Uterus (tissue), 4 donors: ENCODE results near the gene PSMD12. TPM values are rescaled to one million over a fixed set of nuclear protein-coding genes. Genes with fewer than 3 reads are reported as not detected.

Experiments used
- DNase-seq, 2 donors: peaks; one replicate each; pipeline ENCODE4 v3.0.0-alpha.2; 2019 to 2020
- H3K27ac ChIP-seq, 2 donors: fragments of 200-600 bp; sonication (generic); 1 replicate in 1 of 2; 2 replicates in 1 of 2; pipeline ENCODE4 v1.5.1; 2016 to 2018
- H3K27me3 ChIP-seq, 2 donors: fragments of 200-600 bp; sonication (generic); one replicate each; pipeline ENCODE4 v1.5.1; 2018 to 2019; ENCODE audit warnings: control low read depth in 1 of 2
- H3K36me3 ChIP-seq, 2 donors: fragments of 200-600 bp; sonication (generic); one replicate each; pipeline ENCODE4 v1.5.1; 2019; ENCODE audit warnings: control low read depth in 1 of 2
- H3K4me1 ChIP-seq, 2 donors: fragments of 200-600 bp; sonication (generic); one replicate each; pipeline ENCODE4 v1.5.1; 2018 to 2019; ENCODE audit warnings: control low read depth in 1 of 2
- H3K4me3 ChIP-seq, 2 donors: fragments of 200-600 bp; sonication (generic); 1 replicate in 1 of 2; 2 replicates in 1 of 2; pipeline ENCODE4 v1.5.1; 2018 to 2019; ENCODE audit warnings: mild to moderate bottlenecking in 1 of 2
- H3K9me3 ChIP-seq, 2 donors: fragments of 200-600 bp; sonication (generic); one replicate each; pipeline ENCODE4 v1.5.1; 2019; ENCODE audit warnings: control low read depth in 1 of 2
- CTCF ChIP-seq, 4 experiments: fragments of 200-600 bp in 2 of 4; fragments of 450-650 bp in 2 of 4; sonication (generic) in 2 of 4; IDR thresholded peaks; one replicate each; pipeline ENCODE4 v1.5.1; 2016 to 2019; ENCODE audit warnings: antibody characterized with exemption in 4 of 4, mild to moderate bottlenecking in 2 of 4, moderate library complexity in 1 of 4
- POLR2A ChIP-seq, 2 donors: fragments of 450-650 bp; IDR thresholded peaks; one replicate each; pipeline ENCODE4 v1.6.1; 2016; ENCODE audit warnings: antibody characterized with exemption in 2 of 2, mild to moderate bottlenecking in 1 of 2, moderate library complexity in 1 of 2
- intact Hi-C: fragments of 100-400 bp; cut with DNase I; formaldehyde crosslinking; loops from one replicate; pipeline ENCODE4 v1.15.1; 2023; ENCODE audit warnings: low total_unique reads
- total RNA-seq, 4 donors: library from RNA; depleted of rRNA in 3 of 4; stranded (reverse); fragments of >200 nt in 3 of 4; gene quantifications; one replicate each; pipeline versions ENCODE4 v1.1.0 to v1.2.4, GENCODE V29; 2014 to 2023
- donor health status: DM: yes; HTN: yes; CAD: no.

PSMD12 gene
- total RNA-seq, 4 donors from 2014 or later, result 10.5 to 55.6 (median 24.9) TPM

DNA sequence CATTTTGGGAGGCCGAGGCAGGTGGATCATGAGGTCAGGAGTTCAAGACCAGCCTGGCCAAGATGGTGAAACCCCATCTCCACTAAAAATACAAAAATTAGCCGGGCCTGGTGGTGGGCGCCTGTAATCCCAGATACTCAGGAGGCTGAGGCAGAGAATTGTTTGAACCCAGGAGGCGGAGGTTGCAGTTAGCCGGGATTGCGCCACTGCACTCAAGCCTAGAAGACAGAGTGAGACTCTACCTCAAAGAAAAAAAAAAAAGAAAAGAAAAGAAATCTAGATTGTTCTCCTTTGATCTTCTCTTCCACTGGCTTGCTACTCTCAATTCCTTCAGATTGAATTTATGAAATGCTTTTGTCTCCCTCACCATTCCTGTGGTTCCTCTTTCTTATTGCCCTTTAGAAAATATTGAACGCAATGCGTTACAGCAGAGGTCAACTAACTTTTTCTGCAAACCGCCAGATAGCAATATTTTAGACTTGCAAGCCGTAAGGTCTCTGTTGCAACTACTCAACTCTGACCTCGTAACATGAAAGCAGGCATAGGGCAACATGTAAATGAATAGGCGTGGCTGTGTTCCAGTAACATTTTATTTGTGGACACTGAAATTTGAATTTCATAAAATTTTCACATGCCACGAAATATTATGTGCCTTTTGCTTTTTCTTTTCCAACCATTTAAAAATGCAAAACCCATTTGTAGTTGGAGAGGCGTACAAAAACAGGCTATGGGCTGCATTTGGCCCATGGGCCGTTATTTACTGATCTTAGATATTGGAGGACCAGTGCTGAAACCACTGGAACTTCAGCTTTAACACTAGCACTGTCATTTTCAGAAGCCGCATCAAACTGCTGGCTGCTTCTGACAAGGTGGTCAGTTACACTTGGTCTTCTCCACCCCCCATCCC is 35.5 kb upstream of the PSMD12 start:
- Histone ChIP-seq H3K27ac (no peak overlapping the region), H3K36me3 (no peaks in the 10 kb centered on the region), H3K9me3 (no peaks in the 10 kb centered on the region), H3K4me3 (no peak overlapping the region), H3K4me1 (no peaks in the 10 kb centered on the region), H3K27me3 (no peaks in the 10 kb centered on the region)
- DNase-seq, result no peak
- intact Hi-C loops, result no loop called here
- TF ChIP-seq CTCF (IDR thresholded peaks at IDR 0.05) (no peak), POLR2A (IDR thresholded peaks at IDR 0.05) (no peak)

- no peak overlapping the region for H3K27ac ChIP-seq
- no peak for DNase-seq
Measured at GRCh38 chr17:67401106-67401505, 34.7 kb upstream of the PSMD12 start.

DNA sequence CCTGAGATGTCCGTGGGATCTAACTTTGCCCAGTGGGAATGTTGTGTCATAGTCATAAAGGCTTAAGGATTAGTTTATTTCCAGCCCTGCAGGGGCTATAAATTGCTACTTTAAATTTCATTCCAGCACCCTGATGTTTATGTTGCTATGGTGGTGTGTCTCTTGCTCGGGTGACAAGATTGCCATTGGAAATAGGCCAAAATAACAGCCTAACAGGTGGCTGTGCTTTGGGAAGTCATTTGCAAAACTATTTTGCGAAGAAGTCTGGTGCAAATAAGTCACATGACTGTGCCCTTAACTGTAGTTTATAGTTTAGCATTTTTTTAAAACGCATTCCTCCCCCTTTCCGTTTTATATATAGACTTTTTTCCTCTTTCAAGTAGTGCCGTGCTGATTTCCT is 33.8 kb upstream of the PSMD12 start:
- H3K36me3 ChIP-seq, result no peaks in the 10 kb centered on the region
- TF ChIP-seq CTCF (IDR thresholded peaks at IDR 0.05), result no peak
- no peak for TF ChIP-seq POLR2A (IDR thresholded peaks at IDR 0.05)
- no peak overlapping the region for H3K4me3 ChIP-seq
- DNase-seq, result no peak
- H3K9me3 ChIP-seq, result no peaks in the 10 kb centered on the region
- intact Hi-C loops, result no loop called here
- H3K27ac ChIP-seq, result no peak overlapping the region
- no peaks in the 10 kb centered on the region for H3K27me3 ChIP-seq
- H3K4me1 ChIP-seq, result no peaks in the 10 kb centered on the region

More at GRCh38 chr17:67401106-67401505, 34.7 kb upstream of the PSMD12 start:
- no peaks in the 10 kb centered on the region for H3K9me3 ChIP-seq
- no peaks in the 10 kb centered on the region for H3K27me3 ChIP-seq
- no peak overlapping the region for H3K4me3 ChIP-seq
- intact Hi-C loops, result no loop called here
- no peaks in the 10 kb centered on the region for H3K36me3 ChIP-seq
- no peaks in the 10 kb centered on the region for H3K4me1 ChIP-seq
- TF ChIP-seq CTCF (IDR thresholded peaks at IDR 0.05) (no peak), POLR2A (IDR thresholded peaks at IDR 0.05) (no peak)

- Histone ChIP-seq H3K27me3 (no peaks in the 10 kb centered on the region), H3K27ac (no peak overlapping the region), H3K36me3 (no peaks in the 10 kb centered on the region), H3K4me1 (no peaks in the 10 kb centered on the region), H3K4me3 (no peak overlapping the region), H3K9me3 (no peaks in the 10 kb centered on the region)
- no peak for TF ChIP-seq POLR2A (IDR thresholded peaks at IDR 0.05)
- no peak for TF ChIP-seq CTCF (IDR thresholded peaks at IDR 0.05)
- intact Hi-C loops, result no loop called here
- DNase-seq, result no peak
Measured at GRCh38 chr17:67399676-67400075, 33.3 kb upstream of the PSMD12 start.

- H3K27ac ChIP-seq, result no peak overlapping the region
- no peaks in the 10 kb centered on the region for H3K4me1 ChIP-seq
- H3K36me3 ChIP-seq, result no peaks in the 10 kb centered on the region
- no peak for TF ChIP-seq POLR2A (IDR thresholded peaks at IDR 0.05)
- TF ChIP-seq CTCF (IDR thresholded peaks at IDR 0.05), result no peak
- no peaks in the 10 kb centered on the region for H3K9me3 ChIP-seq
- intact Hi-C loops, result no loop called here
- H3K27me3 ChIP-seq, result no peaks in the 10 kb centered on the region
- H3K4me3 ChIP-seq, result no peak overlapping the region
- DNase-seq, result no peak
Measured at GRCh38 chr17:67393809-67394397, 27.5 kb upstream of the PSMD12 start.
